HepG2 (cell line): ENCODE results near the gene MAPK1. TPM values are rescaled to one million over a fixed set of nuclear protein-coding genes. Genes with fewer than 3 reads are reported as not detected.
"Not testable (repeated sequence)": the region's sequence is repeated elsewhere in the genome, so short reads cannot be mapped to it uniquely, and the experiment has no call there.

ENCODE experiments used
- ATAC-seq: fragments of 200-7000 bp; cut with Tn5 transposase; 3 replicates; pipeline ENCODE4 v1.9.1; 2020; ENCODE audit warnings: mild to moderate bottlenecking, moderate library complexity
- BruUV-seq: library from RNA; stranded (reverse); fragments of 400-500 nt; replicated peaks from 2 replicates; lab custom pipeline; 2021; lab: Mats Ljungman, UMichigan
- CTCF ChIA-PET: fragments of 300-600 bp; formaldehyde crosslinking; extraction: SDS; loops from one replicate; lab custom pipeline; 2021; ENCODE audit warnings: low total read pairs, inconsistent platforms, low intra/inter-chr PET ratio; lab: Yijun Ruan, JAX
- POLR2A ChIA-PET: fragments of 350-600 bp; sonication (Branson Sonifier 250); formaldehyde crosslinking; loops from one replicate; lab custom pipeline; 2020; ENCODE audit warnings: antibody characterized with exemption, inconsistent platforms; lab: Yijun Ruan, JAX
- DNase-seq: peaks from one replicate; pipeline ENCODE4 v3.0.0-alpha.2; 2015; ENCODE audit warnings: low spot score
- FAIRE-seq: peaks from 3 replicates; lab custom pipeline; 2011; peaks lifted over from hg19 to GRCh38; lab: Jason Lieb, UNC
- H2AFZ ChIP-seq: one replicate; pipeline ENCODE4 v1.6.1; 2011; ENCODE audit warnings: low read length, inconsistent platforms
- H3K27ac ChIP-seq: fragments of 300-600 bp; 3 replicates; pipeline ENCODE4 v1.8.0; 2011; ENCODE audit warnings: mixed run types, mild to moderate bottlenecking, mixed read lengths, low read length, inconsistent platforms; ENCODE audit not compliant: insufficient read depth; ENCODE audit errors: extremely low read length
- H3K27me3 ChIP-seq, 2 experiments: fragments of 200-600 bp in 1 of 2; 2 replicates in 1 of 2; 3 replicates in 1 of 2; pipeline versions ENCODE4 v1.6.0 to v1.8.0; 2011; ENCODE audit warnings: low read length in 2 of 2, mild to moderate bottlenecking in 2 of 2, moderate library complexity in 2 of 2, inconsistent platforms in 1 of 2; ENCODE audit not compliant: insufficient read depth in 2 of 2, control insufficient read depth in 1 of 2
- H3K36me3 ChIP-seq, 2 experiments: fragments of 200-600 bp in 1 of 2; replicated peaks in 1 of 2; 2 replicates in 1 of 2; 3 replicates in 1 of 2; pipeline versions ENCODE4 v1.5.1 to v1.8.0; 2011; ENCODE audit warnings: low read length in 2 of 2, inconsistent platforms in 1 of 2; ENCODE audit not compliant: insufficient read depth in 2 of 2, control insufficient read depth in 1 of 2
- H3K4me1 ChIP-seq: 2 replicates; pipeline ENCODE4 v1.5.1; 2012; ENCODE audit warnings: low read length, inconsistent platforms; ENCODE audit not compliant: insufficient read depth
- H3K4me2 ChIP-seq: 2 replicates; pipeline ENCODE4 v1.6.0; 2011; ENCODE audit warnings: low read depth, low read length, inconsistent platforms
- H3K4me3 ChIP-seq, 3 experiments: fragments of 200-600 bp in 1 of 3; sonication (generic), shearing (Covaris generic) in 1 of 3; replicated peaks in 1 of 3; 2 replicates each; pipeline ENCODE4 v1.5.1; 2011 to 2016; ENCODE audit warnings: low read length in 3 of 3, inconsistent platforms in 2 of 3, low read depth in 2 of 3, mild to moderate bottlenecking in 2 of 3, control low read depth in 1 of 3, mixed read lengths in 1 of 3; ENCODE audit not compliant: insufficient read depth in 1 of 3
- H3K79me2 ChIP-seq: one replicate; pipeline ENCODE4 v1.6.1; 2011; ENCODE audit warnings: low read length, inconsistent platforms; ENCODE audit not compliant: insufficient read depth
- H3K9ac ChIP-seq: 2 replicates; pipeline ENCODE4 v1.6.0; 2011; ENCODE audit warnings: mild to moderate bottlenecking, low read depth, low read length, inconsistent platforms; ENCODE audit not compliant: insufficient read depth
- H3K9me3 ChIP-seq: 2 replicates; pipeline ENCODE4 v1.5.1; 2012; ENCODE audit warnings: mild to moderate bottlenecking, low read length
- H4K20me1 ChIP-seq: 2 replicates; pipeline ENCODE4 v1.6.0; 2011; ENCODE audit warnings: inconsistent platforms, mild to moderate bottlenecking, low read length, moderate library complexity; ENCODE audit not compliant: insufficient read depth
- EP300 ChIP-seq, 3 experiments: sonication (generic) in 1 of 3; formaldehyde crosslinking in 1 of 3; IDR thresholded peaks; 2 replicates each; pipeline versions ENCODE4 v1.5.1 to v1.6.1; 2011 to 2020; ENCODE audit warnings: low read depth in 2 of 3, low read length in 2 of 3, borderline replicate concordance in 1 of 3, improper control_type of control experiment in 1 of 3, mild to moderate bottlenecking in 1 of 3, missing genetic modification reagents in 1 of 3, moderate library complexity in 1 of 3
- HOXA3 ChIP-seq: sonication (generic); formaldehyde crosslinking; IDR thresholded peaks from 2 replicates; pipeline ENCODE4 v1.5.0; 2020; ENCODE audit warnings: missing genetic modification reagents
- NFATC3 ChIP-seq: sonication (generic); formaldehyde crosslinking; IDR thresholded peaks from 2 replicates; pipeline ENCODE4 v1.5.1; 2020; ENCODE audit warnings: mild to moderate bottlenecking, missing genetic modification reagents
- PCBP2 ChIP-seq: fragments of 200-400 bp; formaldehyde crosslinking; optimal IDR thresholded peaks from 2 replicates; pipeline ENCODE3; 2018; ENCODE audit warnings: low read length, low read depth; ENCODE audit not compliant: poor library complexity, severe bottlenecking
- TCF7L2 ChIP-seq: IDR thresholded peaks from 2 replicates; pipeline ENCODE4 v1.6.1; 2011; ENCODE audit warnings: mild to moderate bottlenecking, low read depth, low read length, moderate library complexity
- ZNF276 ChIP-seq: sonication (generic); formaldehyde crosslinking; IDR thresholded peaks from 2 replicates; pipeline ENCODE4 v1.4.0; 2020; ENCODE audit warnings: mild to moderate bottlenecking, low read depth, missing genetic modification reagents
- ZNF350 ChIP-seq: sonication (generic); formaldehyde crosslinking; IDR thresholded peaks from 2 replicates; pipeline ENCODE4 v1.4.0; 2020; ENCODE audit warnings: mild to moderate bottlenecking, low read depth, missing genetic modification reagents, borderline replicate concordance
- ZNF496 ChIP-seq: sonication (generic); formaldehyde crosslinking; IDR thresholded peaks from 2 replicates; pipeline ENCODE4 v1.8.1; 2023; ENCODE audit warnings: mild to moderate bottlenecking, moderate library complexity, missing genetic modification reagents; ENCODE audit not compliant: insufficient replicate concordance
- ZNF614 ChIP-seq: IDR thresholded peaks from 2 replicates; pipeline ENCODE4 v1.6.1; 2018; ENCODE audit warnings: missing biosample characterization, missing genetic modification reagents, inconsistent platforms, borderline replicate concordance
- ZNF891 ChIP-seq: sonication (generic); formaldehyde crosslinking; IDR thresholded peaks from 2 replicates; pipeline ENCODE4 v1.5.0; 2020; ENCODE audit warnings: mild to moderate bottlenecking, missing genetic modification reagents
- WGBS: methylation state at CpG from one replicate; pipeline ENCODE4 v1.1.6; 2017; ENCODE audit warnings: low lambda C conversion rate; 5-methylcytosine and 5-hydroxymethylcytosine counted together
- in situ Hi-C: cut with HindIII; loops from 2 replicates; pipeline ENCODE4 v1.10.0; 2017; ENCODE audit warnings: low pct_unique_long_range_greater_than_20kb; ENCODE audit not compliant: extremely low pct_ligation_motif_present
- intact Hi-C: fragments of 100-400 bp; cut with micrococcal nuclease; formaldehyde crosslinking; loops from one replicate; pipeline ENCODE4 v1.10.0; 2022; ENCODE audit not compliant: unreplicated experiment
- polyA plus RNA-seq, 8 experiments: library from polyadenylated mRNA; depleted of rRNA in 3 of 8; stranded (reverse) in 7 of 8; unstranded in 1 of 8; fragments of >200 nt; fragmentation: Illumina TruSeq in 4 of 8; extraction: Trizol in 4 of 8; gene quantifications; 2 replicates each; pipeline versions ENCODE4 v1.2.1 to v1.2.3, GENCODE V29; 2011 to 2016; ENCODE audit warnings: low read depth in 4 of 8, missing spikeins in 1 of 8, mixed read lengths in 1 of 8; ENCODE audit not compliant: insufficient read depth in 1 of 8
- total RNA-seq, 5 experiments: library from RNA; depleted of rRNA; stranded (reverse); fragments of >200 nt; fragmentation: Illumina TruSeq; extraction: Trizol; gene quantifications; 2 replicates each; pipeline ENCODE4 v1.2.3, GENCODE V29; 2016; ENCODE audit warnings: low read depth in 1 of 5
- TF ChIP-seq, protein P1 (sequence below): sonication (generic); formaldehyde crosslinking; IDR thresholded peaks from 2 replicates; pipeline ENCODE4 v1.4.0; 2020; ENCODE audit warnings: mild to moderate bottlenecking, low read depth, missing genetic modification reagents
- TF ChIP-seq, protein P2 (sequence below): sonication (generic); formaldehyde crosslinking; IDR thresholded peaks from 2 replicates; pipeline ENCODE4 v1.5.0; 2020; ENCODE audit warnings: missing genetic modification reagents

MAPK1 gene
- total and polyA plus RNA-seq, 2 of the 13 experiments (the other 11 are each of a cell fraction or from before 2014, with no cell fraction given) = 107 to 114 TPM

DNA sequence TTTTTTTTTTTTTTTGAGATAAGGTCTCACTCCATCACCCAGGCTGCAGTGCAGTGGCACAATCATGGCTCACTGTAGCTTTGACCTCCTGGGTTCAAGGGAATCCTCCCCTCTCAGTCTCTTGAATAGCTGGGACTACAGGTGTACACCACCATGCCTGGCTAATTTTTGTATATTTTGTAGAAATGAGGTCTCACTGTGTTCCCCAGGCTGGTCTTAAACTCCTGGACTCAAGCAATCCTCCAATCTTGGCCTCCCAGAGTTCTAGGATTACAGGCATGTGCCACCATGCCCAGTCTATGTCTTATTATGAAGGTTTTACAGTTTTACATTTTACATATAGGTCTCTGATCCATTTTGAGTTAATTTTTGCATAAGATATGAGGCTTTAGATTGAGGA, 20.4 kb upstream of the MAPK1 start:
- H3K9ac ChIP-seq = no peak overlapping the region
- no peak overlapping the region for H3K4me3 ChIP-seq
- in situ Hi-C loops (no loop called here), intact Hi-C loops (no loop called here)
- ChIA-PET CTCF (no interaction called here), POLR2A (no interaction called here)
- H2AFZ ChIP-seq = no peak overlapping the region
- H3K27ac ChIP-seq = no peak overlapping the region
- BruUV-seq = no TSS peak
- H3K79me2 ChIP-seq = no peaks in the 10 kb centered on the region
- H3K4me2 ChIP-seq = no peak overlapping the region
- ATAC-seq (no peak), FAIRE-seq (no peak), DNase-seq (no peak)
- H3K9me3 ChIP-seq = no peaks in the 10 kb centered on the region
- no peaks in the 10 kb centered on the region for H3K4me1 ChIP-seq
- H4K20me1 ChIP-seq = no peaks in the 10 kb centered on the region
- no peaks in the 10 kb centered on the region; a peak in 1 of 5 replicates for H3K27me3 ChIP-seq
- TF ChIP-seq ZNF891 (CRISPR knock-in tag) = no peak
- TF ChIP-seq, protein P1, sequence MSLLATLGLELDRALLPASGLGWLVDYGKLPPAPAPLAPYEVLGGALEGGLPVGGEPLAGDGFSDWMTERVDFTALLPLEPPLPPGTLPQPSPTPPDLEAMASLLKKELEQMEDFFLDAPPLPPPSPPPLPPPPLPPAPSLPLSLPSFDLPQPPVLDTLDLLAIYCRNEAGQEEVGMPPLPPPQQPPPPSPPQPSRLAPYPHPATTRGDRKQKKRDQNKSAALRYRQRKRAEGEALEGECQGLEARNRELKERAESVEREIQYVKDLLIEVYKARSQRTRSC (CRISPR knock-in tag) = no peak
- TF ChIP-seq ZNF350 (CRISPR knock-in tag) = no peak
- no peak for TF ChIP-seq NFATC3
- no peak for TF ChIP-seq ZNF614
- TF ChIP-seq PCBP2 = no peak
- TF ChIP-seq, protein P2, sequence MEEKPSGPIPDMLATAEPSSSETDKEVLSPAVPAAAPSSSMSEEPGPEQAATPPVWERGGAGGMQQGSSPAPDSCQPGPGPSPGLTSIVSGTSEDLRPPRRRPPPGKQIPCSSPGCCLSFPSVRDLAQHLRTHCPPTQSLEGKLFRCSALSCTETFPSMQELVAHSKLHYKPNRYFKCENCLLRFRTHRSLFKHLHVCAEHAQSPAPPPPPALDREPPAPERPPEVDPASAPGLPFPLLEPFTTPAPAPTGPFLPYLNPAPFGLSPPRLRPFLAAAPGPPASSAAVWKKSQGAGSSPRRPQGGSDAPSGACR (CRISPR knock-in tag) = no peak
- no peak for TF ChIP-seq TCF7L2
- no peak for TF ChIP-seq HOXA3 (CRISPR knock-in tag)
- no peak for TF ChIP-seq ZNF496
- TF ChIP-seq ZNF276 (CRISPR knock-in tag) = no peak
- no peak for TF ChIP-seq EP300 (IDR thresholded peaks at IDR 0.05; ENCODE audit: low read depth in 2 of 2, low read length in 2 of 2)
- no peak for TF ChIP-seq EP300 (CRISPR knock-in tag; IDR thresholded peaks at IDR 0.05; ENCODE audit: borderline replicate concordance)
- H3K36me3 ChIP-seq = no peaks in the 10 kb centered on the region

DNA sequence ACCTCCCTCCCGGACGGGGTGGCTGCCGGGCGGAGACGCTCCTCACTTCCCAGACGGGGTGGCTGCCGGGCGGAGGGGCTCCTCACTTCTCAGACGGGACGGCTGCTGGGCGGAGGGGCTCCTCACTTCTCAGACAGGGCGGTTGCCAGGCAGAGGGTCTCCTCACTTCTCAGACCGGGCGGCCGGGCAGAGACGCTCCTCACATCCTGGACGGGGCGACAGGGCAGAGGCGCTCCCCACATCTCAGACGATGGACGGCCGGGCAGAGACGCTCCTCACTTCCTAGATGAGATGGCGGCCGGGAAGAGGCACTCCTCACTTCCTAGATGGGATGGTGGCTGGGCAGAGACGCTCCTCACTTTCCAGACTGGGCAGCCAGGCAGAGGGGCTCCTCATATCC, 16.5 kb upstream of the MAPK1 start:
- H3K27ac ChIP-seq, H3K9ac ChIP-seq, POLR2A ChIA-PET, H2AFZ ChIP-seq, H3K36me3 ChIP-seq, H3K79me2 ChIP-seq, H3K9me3 ChIP-seq, H3K4me3 ChIP-seq, H3K4me2 ChIP-seq, FAIRE-seq, H4K20me1 ChIP-seq, H3K4me1 ChIP-seq, in situ Hi-C loops, DNase-seq, intact Hi-C loops, BruUV-seq, ATAC-seq, H3K27me3 ChIP-seq, CTCF ChIA-PET: not testable (repeated sequence)
- 60% methylated on average over 2 of the region's 26 CpGs for WGBS
